Hepatocyte (in vitro differentiated cells): ENCODE results near the gene ZNF474. TPM values are rescaled to one million over a fixed set of nuclear protein-coding genes. Genes with fewer than 3 reads are reported as not detected.

Experiments used
- DNase-seq: peaks from one replicate; pipeline ENCODE4 v3.0.0-alpha.2; 2016; ENCODE audit warnings: low spot score
- H2AFZ ChIP-seq: fragments of 200-600 bp; sonication (generic); 2 replicates; pipeline ENCODE4 v1.6.0; 2016; ENCODE audit warnings: antibody characterized with exemption, mild to moderate bottlenecking
- H3K27ac ChIP-seq: fragments of 200-600 bp; sonication (generic); 2 replicates; pipeline ENCODE4 v1.5.1; 2016; ENCODE audit warnings: mild to moderate bottlenecking
- H3K27me3 ChIP-seq: fragments of 200-600 bp; sonication (generic); 2 replicates; pipeline ENCODE4 v1.6.1; 2016
- H3K36me3 ChIP-seq: fragments of 200-600 bp; sonication (generic); replicated peaks from 2 replicates; pipeline ENCODE4 v1.5.1; 2016; ENCODE audit warnings: low read depth; ENCODE audit not compliant: insufficient read depth
- H3K4me1 ChIP-seq: fragments of 200-600 bp; sonication (generic); 2 replicates; pipeline ENCODE4 v1.5.1; 2016; ENCODE audit warnings: mild to moderate bottlenecking, moderate library complexity; ENCODE audit not compliant: insufficient read depth
- H3K4me2 ChIP-seq: fragments of 200-600 bp; sonication (generic); 2 replicates; pipeline ENCODE4 v1.6.0; 2016
- H3K4me3 ChIP-seq: fragments of 200-600 bp; sonication (generic); 2 replicates; pipeline ENCODE4 v1.5.1; 2016; ENCODE audit warnings: mild to moderate bottlenecking
- H3K79me2 ChIP-seq: fragments of 200-600 bp; sonication (generic); 2 replicates; pipeline ENCODE4 v1.6.0; 2017; ENCODE audit warnings: mild to moderate bottlenecking
- H3K9me2 ChIP-seq: fragments of 200-600 bp; sonication (generic); replicated peaks from 2 replicates; pipeline ENCODE4 v1.6.0; 2017; ENCODE audit warnings: mild to moderate bottlenecking; ENCODE audit not compliant: insufficient read depth
- H3K9me3 ChIP-seq: fragments of 200-600 bp; sonication (generic); 2 replicates; pipeline ENCODE4 v1.5.1; 2016; ENCODE audit warnings: low read depth, mild to moderate bottlenecking
- H4K20me1 ChIP-seq: fragments of 200-600 bp; sonication (generic); 2 replicates; pipeline ENCODE4 v1.6.0; 2016; ENCODE audit warnings: mild to moderate bottlenecking; ENCODE audit not compliant: insufficient read depth, poor library complexity, severe bottlenecking
- CTCF ChIP-seq: fragments of 200-600 bp; sonication (generic); IDR thresholded peaks from 2 replicates; pipeline ENCODE4 v1.5.1; 2016; ENCODE audit warnings: antibody characterized with exemption, mild to moderate bottlenecking; ENCODE audit not compliant: poor library complexity
- EZH2 ChIP-seq: fragments of 200-600 bp; sonication (generic); IDR thresholded peaks from 2 replicates; pipeline ENCODE4 v1.6.1; 2016; ENCODE audit warnings: antibody characterized with exemption, mild to moderate bottlenecking, borderline replicate concordance
- EZH2phosphoT487 ChIP-seq: fragments of 200-600 bp; sonication (generic); IDR thresholded peaks from one replicate; pipeline ENCODE4 v1.6.1; 2018; ENCODE audit warnings: antibody characterized with exemption, mild to moderate bottlenecking, low read depth, moderate library complexity; ENCODE audit not compliant: unreplicated experiment, severe bottlenecking
- WGBS: methylation state at CpG from one replicate; pipeline ENCODE4 v1.1.6; 2016; ENCODE audit warnings: low lambda C conversion rate; ENCODE audit errors: missing lambda C conversion rate; 5-methylcytosine and 5-hydroxymethylcytosine counted together
- polyA plus RNA-seq: library from polyadenylated mRNA; unstranded; fragments of >200 nt; fragmentation: Nextera tagmentation; extraction: Ambion mirVana; gene quantifications from 2 replicates; pipeline ENCODE4 v1.2.1, GENCODE V29; 2016
- total RNA-seq: library from RNA; depleted of rRNA; stranded (reverse); fragments of >200 nt; gene quantifications from 2 replicates; pipeline ENCODE4 v1.2.3, GENCODE V29; 2014

ZNF474 gene
- total and polyA plus RNA-seq, 2 experiments from 2014 or later: 0.43 to 2.8 TPM

- Histone ChIP-seq H3K9me3 (no peaks in the 10 kb centered on the region), H3K4me2 (no peak overlapping the region), H3K36me3 (no peaks in the 10 kb centered on the region), H2AFZ (no peak overlapping the region), H4K20me1 (no peaks in the 10 kb centered on the region), H3K27ac (peak overlapping the region; percentile 44), H3K4me3 (no peak overlapping the region), H3K27me3 (no peaks in the 10 kb centered on the region), H3K79me2 (no peaks in the 10 kb centered on the region), H3K9me2 (no peaks in the 10 kb centered on the region), H3K4me1 (no peaks in the 10 kb centered on the region)
- no peak for DNase-seq
- WGBS: 90% methylated on average over 10 of the region's 10 CpGs
- TF ChIP-seq EZH2phosphoT487 (no peak), CTCF (no peak), EZH2 (no peak)
These were observed 23.0 kb downstream of the ZNF474 start for GRCh38 chr5:122152266-122152900.

GRCh38 chr5:122153230-122153629, 23.9 kb downstream of the ZNF474 start:
- Histone ChIP-seq H3K4me2 (no peak overlapping the region), H2AFZ (no peak overlapping the region), H3K9me2 (no peaks in the 10 kb centered on the region), H3K27ac (peak overlapping the region; percentile 44), H3K4me3 (no peak overlapping the region), H3K79me2 (no peaks in the 10 kb centered on the region), H3K4me1 (no peaks in the 10 kb centered on the region), H3K9me3 (no peaks in the 10 kb centered on the region), H3K36me3 (no peaks in the 10 kb centered on the region), H3K27me3 (no peaks in the 10 kb centered on the region), H4K20me1 (no peaks in the 10 kb centered on the region)
- no peak for DNase-seq
- WGBS: 76% methylated on average over 2 of the region's 2 CpGs
- TF ChIP-seq CTCF (no peak), EZH2phosphoT487 (no peak), EZH2 (no peak)

- no peaks in the 10 kb centered on the region for H3K4me1 ChIP-seq
- H3K79me2 ChIP-seq: no peaks in the 10 kb centered on the region
- no peaks in the 10 kb centered on the region for H4K20me1 ChIP-seq
- H3K4me2 ChIP-seq: no peak overlapping the region
- no peak overlapping the region for H2AFZ ChIP-seq
- H3K27me3 ChIP-seq: no peaks in the 10 kb centered on the region
- H3K36me3 ChIP-seq: no peaks in the 10 kb centered on the region
- no peak for DNase-seq
- no peaks in the 10 kb centered on the region for H3K9me3 ChIP-seq
- peak overlapping the region; percentile 63 for H3K27ac ChIP-seq
- H3K4me3 ChIP-seq: no peak overlapping the region
- WGBS: 77% methylated on average over 4 of the region's 4 CpGs
- TF ChIP-seq EZH2 (no peak), CTCF (no peak), EZH2phosphoT487 (no peak)
- H3K9me2 ChIP-seq: no peaks in the 10 kb centered on the region
These were observed 24.4 kb downstream of the ZNF474 start for GRCh38 chr5:122153774-122154173.

GRCh38 chr5:122154491-122154890, 25.1 kb downstream of the ZNF474 start:
- DNase-seq: no peak
- H3K9me2 ChIP-seq: no peaks in the 10 kb centered on the region
- peak overlapping the region; percentile 63 for H3K27ac ChIP-seq
- H3K4me2 ChIP-seq: no peak overlapping the region
- no peaks in the 10 kb centered on the region for H3K9me3 ChIP-seq
- no peaks in the 10 kb centered on the region for H3K4me1 ChIP-seq
- TF ChIP-seq EZH2: no peak
- no peak for TF ChIP-seq CTCF
- TF ChIP-seq EZH2phosphoT487: no peak
- H4K20me1 ChIP-seq: no peaks in the 10 kb centered on the region
- H3K79me2 ChIP-seq: no peaks in the 10 kb centered on the region
- no peaks in the 10 kb centered on the region for H3K27me3 ChIP-seq
- 90% methylated on average over 5 of the region's 5 CpGs for WGBS
- no peak overlapping the region for H2AFZ ChIP-seq
- no peak overlapping the region for H3K4me3 ChIP-seq
- no peaks in the 10 kb centered on the region for H3K36me3 ChIP-seq
